OCI-LY1 (cell line): Measurements from ENCODE around the gene DUSP7.

Experiments used
- H2AFZ ChIP-seq: fragments of 200-600 bp; sonication (generic), shearing (Covaris generic); 2 replicates; pipeline ENCODE4 v1.6.0; 2014; ENCODE audit warnings: antibody characterized with exemption, mild to moderate bottlenecking, low read length
- H3F3A ChIP-seq: fragments of 200-600 bp; sonication (generic), shearing (Covaris generic); 2 replicates; pipeline ENCODE4 v1.6.0; 2014; ENCODE audit warnings: mild to moderate bottlenecking, antibody characterized with exemption, low read length, moderate library complexity; ENCODE audit not compliant: insufficient read depth
- H3K27ac ChIP-seq: fragments of 200-600 bp; sonication (generic); 2 replicates; pipeline ENCODE4 v1.5.1; 2014; ENCODE audit warnings: low read length, mixed run types, mild to moderate bottlenecking, low read depth; ENCODE audit not compliant: poor library complexity, severe bottlenecking
- H3K27me3 ChIP-seq: fragments of 200-600 bp; sonication (generic); 2 replicates; pipeline ENCODE4 v1.6.0; 2014; ENCODE audit warnings: antibody characterized with exemption, mild to moderate bottlenecking, low read length, moderate library complexity; ENCODE audit not compliant: insufficient read depth
- H3K36me3 ChIP-seq: fragments of 200-600 bp; sonication (generic); 2 replicates; pipeline ENCODE4 v1.6.1; 2014; ENCODE audit warnings: mild to moderate bottlenecking, antibody characterized with exemption, low read length, moderate library complexity, mixed read lengths; ENCODE audit not compliant: insufficient read depth
- H3K4me1 ChIP-seq: fragments of 200-600 bp; sonication (generic); 2 replicates; pipeline ENCODE4 v1.5.1; 2014; ENCODE audit warnings: mild to moderate bottlenecking, low read length, moderate library complexity; ENCODE audit not compliant: insufficient read depth, severe bottlenecking
- H3K4me2 ChIP-seq: fragments of 200-600 bp; sonication (generic), shearing (Covaris generic); 2 replicates; pipeline ENCODE4 v1.6.1; 2014; ENCODE audit warnings: low read length
- H3K4me3 ChIP-seq: fragments of 200-600 bp; sonication (generic); 2 replicates; pipeline ENCODE4 v1.5.1; 2014; ENCODE audit warnings: low read length, low read depth, mild to moderate bottlenecking, mixed read lengths; ENCODE audit not compliant: poor library complexity, severe bottlenecking
- H3K79me2 ChIP-seq: fragments of 200-600 bp; shearing (Covaris generic); 2 replicates; pipeline ENCODE4 v1.6.1; 2016; ENCODE audit warnings: mixed run types, low read length, mixed read lengths; ENCODE audit not compliant: insufficient read depth
- H3K9ac ChIP-seq: fragments of 200-600 bp; sonication (generic), shearing (Covaris generic); 2 replicates; pipeline ENCODE4 v1.6.1; 2014; ENCODE audit warnings: mild to moderate bottlenecking, low read length, mixed read lengths
- H3K9me2 ChIP-seq: fragments of 200-600 bp; sonication (generic), shearing (Covaris generic); 2 replicates; pipeline ENCODE4 v1.6.1; 2014; ENCODE audit warnings: low read depth, mild to moderate bottlenecking, low read length, mixed read lengths
- H3K9me3 ChIP-seq: fragments of 200-600 bp; shearing (Covaris generic); 2 replicates; pipeline ENCODE4 v1.6.1; 2014; ENCODE audit warnings: low read length, mixed read lengths
- H4K20me1 ChIP-seq: fragments of 200-600 bp; sonication (generic), shearing (Covaris generic); 2 replicates; pipeline ENCODE4 v1.6.0; 2016; ENCODE audit warnings: mild to moderate bottlenecking, low read length; ENCODE audit not compliant: insufficient read depth
- CTCF ChIP-seq: fragments of 200-600 bp; sonication (generic), shearing (Covaris generic); IDR thresholded peaks from 2 replicates; pipeline ENCODE4 v1.5.1; 2017; ENCODE audit warnings: mild to moderate bottlenecking, antibody characterized with exemption, low read length, moderate library complexity, mixed read lengths
- EZH2 ChIP-seq: fragments of 200-600 bp; sonication (generic), shearing (Covaris generic); IDR thresholded peaks from 2 replicates; pipeline ENCODE4 v1.8.0; 2017; ENCODE audit warnings: borderline replicate concordance, mixed run types, mild to moderate bottlenecking, antibody characterized with exemption, low read length, moderate library complexity, mixed read lengths

The DUSP7 gene

GRCh38 chr3:52029053-52029452 is 27.3 kb downstream of the DUSP7 start:
- TF ChIP-seq EZH2 = no peak
- no peak for TF ChIP-seq CTCF
- peaks cover 10% of the 10 kb centered on the region; the same call in 1 of the 2 replicates for H3K27me3 ChIP-seq
- H3K79me2 ChIP-seq = no peaks in the 10 kb centered on the region
- H3K27ac ChIP-seq = no peak overlapping the region
- H3K9me3 ChIP-seq = no peaks in the 10 kb centered on the region
- no peaks in the 10 kb centered on the region for H4K20me1 ChIP-seq
- no peak overlapping the region for H2AFZ ChIP-seq
- no peak overlapping the region for H3K9ac ChIP-seq
- H3K4me1 ChIP-seq = no peaks in the 10 kb centered on the region
- no peak overlapping the region for H3K4me3 ChIP-seq
- H3K4me2 ChIP-seq = no peak overlapping the region
- H3K36me3 ChIP-seq = no peaks in the 10 kb centered on the region
- no peaks in the 10 kb centered on the region for H3F3A ChIP-seq
- no peaks in the 10 kb centered on the region for H3K9me2 ChIP-seq

GRCh38 chr3:52028572-52028971 is 27.8 kb downstream of the DUSP7 start:
- TF ChIP-seq EZH2 (no peak), CTCF (no peak)
- no peak overlapping the region for H3K9ac ChIP-seq
- H3K27me3 ChIP-seq = peaks cover 10% of the 10 kb centered on the region; the same call in 1 of the 2 replicates
- no peaks in the 10 kb centered on the region for H3K9me3 ChIP-seq
- H4K20me1 ChIP-seq = no peaks in the 10 kb centered on the region
- H3K9me2 ChIP-seq = no peaks in the 10 kb centered on the region
- no peak overlapping the region for H2AFZ ChIP-seq
- no peak overlapping the region for H3K4me3 ChIP-seq
- no peak overlapping the region for H3K27ac ChIP-seq
- no peaks in the 10 kb centered on the region for H3K36me3 ChIP-seq
- H3K4me1 ChIP-seq = no peaks in the 10 kb centered on the region
- H3F3A ChIP-seq = no peaks in the 10 kb centered on the region
- H3K79me2 ChIP-seq = no peaks in the 10 kb centered on the region
- H3K4me2 ChIP-seq = no peak overlapping the region

GRCh38 chr3:52026041-52026440 is 30.3 kb downstream of the DUSP7 start:
- no peaks in the 10 kb centered on the region for H3K36me3 ChIP-seq
- H3K4me1 ChIP-seq = no peaks in the 10 kb centered on the region
- no peak overlapping the region for H2AFZ ChIP-seq
- no peak overlapping the region for H3K4me3 ChIP-seq
- H3K9ac ChIP-seq = no peak overlapping the region
- no peaks in the 10 kb centered on the region for H4K20me1 ChIP-seq
- H3K9me2 ChIP-seq = no peaks in the 10 kb centered on the region
- peaks cover 10% of the 10 kb centered on the region; the same call in 1 of the 2 replicates for H3K27me3 ChIP-seq
- H3K9me3 ChIP-seq = no peaks in the 10 kb centered on the region
- H3F3A ChIP-seq = no peaks in the 10 kb centered on the region
- no peak overlapping the region for H3K4me2 ChIP-seq
- H3K27ac ChIP-seq = no peak overlapping the region
- TF ChIP-seq CTCF (no peak), EZH2 (no peak)
- H3K79me2 ChIP-seq = no peaks in the 10 kb centered on the region
